Stimulated activated CD4-positive, alpha-beta T cell treated with anti-CD3 and anti-CD28 coated beads, TNF-alpha, amount 100 ng/mL, for 1 hour (primary cell): ENCODE data around the gene PDGFD.

ENCODE experiments used
- DNase-seq, 3 donors: peaks; one replicate each; pipeline ENCODE4 v3.0.0-alpha.2; 2020; ENCODE audit warnings: low read depth in 3 of 3, low spot score in 1 of 3

Gene PDGFD

GRCh38 chr11:104094576-104094975 is 69.4 kb downstream of the PDGFD start:
- no peak for DNase-seq

- no peak for DNase-seq
Measured at GRCh38 chr11:104093426-104094280, 70.3 kb downstream of the PDGFD start.

- DNase-seq, result no peak
Measured at GRCh38 chr11:104092744-104093143, 71.2 kb downstream of the PDGFD start.

- no peak for DNase-seq
Measured at GRCh38 chr11:104091281-104092096, 72.5 kb downstream of the PDGFD start.

- DNase-seq, result no peak
Measured at GRCh38 chr11:104090767-104091166, 73.2 kb downstream of the PDGFD start.

- DNase-seq, result no peak
Measured at GRCh38 chr11:104089481-104089880, 74.5 kb downstream of the PDGFD start.

- no peak for DNase-seq
Measured at GRCh38 chr11:104086621-104087020, 77.3 kb downstream of the PDGFD start.

GRCh38 chr11:104078995-104079394 is 85.0 kb downstream of the PDGFD start:
- DNase-seq, result no peak

GRCh38 chr11:104078245-104078644 is 85.7 kb downstream of the PDGFD start:
- no peak for DNase-seq

GRCh38 chr11:104076455-104076854 is 87.5 kb downstream of the PDGFD start:
- no peak for DNase-seq

GRCh38 chr11:104075706-104076105 is 88.2 kb downstream of the PDGFD start:
- no peak for DNase-seq

- no peak for DNase-seq
Measured at GRCh38 chr11:104075091-104075490, 88.9 kb downstream of the PDGFD start.

GRCh38 chr11:104073950-104074705 is 89.8 kb downstream of the PDGFD start:
- no peak for DNase-seq

GRCh38 chr11:104067534-104067933 is 96.4 kb downstream of the PDGFD start:
- DNase-seq, result no peak

GRCh38 chr11:104064034-104064630 is 99.8 kb downstream of the PDGFD start:
- no peak for DNase-seq

- DNase-seq, result no peak
Measured at GRCh38 chr11:104061853-104062521, 102.0 kb downstream of the PDGFD start.

- DNase-seq, result no peak
Measured at GRCh38 chr11:104060820-104061219, 103.1 kb downstream of the PDGFD start.

- DNase-seq, result no peak
Measured at GRCh38 chr11:104060004-104060794, 103.7 kb downstream of the PDGFD start.

- no peak for DNase-seq
Measured at GRCh38 chr11:104058680-104059079, 105.3 kb downstream of the PDGFD start.

- DNase-seq, result no peak
Measured at GRCh38 chr11:104057908-104058307, 106.0 kb downstream of the PDGFD start.
